HL-60/S4 (cell line): Measurements from ENCODE around the gene TGFBR2.
"Not testable (repeated sequence)": the region's sequence is repeated elsewhere in the genome, so short reads cannot be mapped to it uniquely, and the experiment has no call there.

Source experiments
- in situ Hi-C: fragments of 300-500 bp; cut with MboI; formaldehyde crosslinking; loops from 2 replicates; pipeline ENCODE4 v1.14.3; 2022; ENCODE audit warnings: low sequenced_read_pairs

TGFBR2 gene

DNA sequence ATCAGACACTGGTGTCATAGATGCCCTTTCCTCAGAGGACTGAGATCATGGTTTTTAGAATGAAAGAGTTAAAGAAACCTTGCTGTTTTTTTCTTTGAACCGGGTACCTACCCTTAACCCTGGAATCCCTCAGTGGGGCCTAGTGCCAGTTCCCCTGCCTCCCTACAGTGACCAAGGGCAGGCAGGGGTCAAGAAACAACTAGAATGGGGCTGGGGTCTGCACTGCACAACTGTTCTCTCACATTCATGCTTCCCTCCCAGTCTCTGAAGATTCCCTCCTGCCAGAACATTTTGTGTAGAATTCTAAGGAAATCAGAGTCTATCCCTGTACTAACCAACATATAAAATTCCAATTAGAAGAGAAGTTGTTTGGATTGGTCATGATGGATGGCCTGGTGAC, 47.9 kb downstream of the TGFBR2 start:
- in situ Hi-C loops = no loop called here

DNA sequence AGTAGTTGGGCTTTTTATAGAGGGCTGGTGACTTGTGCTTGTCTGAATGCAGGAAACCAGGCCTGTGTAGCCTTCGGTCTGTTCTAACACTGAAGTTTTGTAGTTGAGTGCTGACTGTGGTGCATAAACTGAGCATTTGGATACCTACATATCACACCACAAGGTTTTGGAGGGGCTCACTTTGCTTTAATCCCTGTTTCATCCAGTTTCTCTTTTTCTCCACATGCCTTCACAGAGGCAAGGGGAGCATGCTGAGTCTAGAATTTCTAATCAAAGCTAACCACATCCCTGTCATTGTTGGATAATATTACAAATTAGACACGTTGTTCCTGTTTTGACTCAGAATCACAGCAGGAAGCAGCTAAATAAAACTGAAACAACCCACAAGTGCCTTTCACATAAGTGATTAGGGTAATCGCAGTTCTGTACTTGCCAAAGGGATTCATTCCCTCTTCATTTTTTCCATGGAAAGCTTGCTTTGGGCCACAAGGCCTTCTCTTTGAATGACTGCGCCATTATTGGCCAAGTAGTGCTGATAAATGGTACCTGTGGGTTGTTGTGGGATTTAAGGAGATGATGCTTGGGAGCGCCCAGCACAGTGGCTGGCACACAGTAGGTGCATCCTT, 48.9 kb downstream of the TGFBR2 start:
- in situ Hi-C loops = no loop called here

DNA sequence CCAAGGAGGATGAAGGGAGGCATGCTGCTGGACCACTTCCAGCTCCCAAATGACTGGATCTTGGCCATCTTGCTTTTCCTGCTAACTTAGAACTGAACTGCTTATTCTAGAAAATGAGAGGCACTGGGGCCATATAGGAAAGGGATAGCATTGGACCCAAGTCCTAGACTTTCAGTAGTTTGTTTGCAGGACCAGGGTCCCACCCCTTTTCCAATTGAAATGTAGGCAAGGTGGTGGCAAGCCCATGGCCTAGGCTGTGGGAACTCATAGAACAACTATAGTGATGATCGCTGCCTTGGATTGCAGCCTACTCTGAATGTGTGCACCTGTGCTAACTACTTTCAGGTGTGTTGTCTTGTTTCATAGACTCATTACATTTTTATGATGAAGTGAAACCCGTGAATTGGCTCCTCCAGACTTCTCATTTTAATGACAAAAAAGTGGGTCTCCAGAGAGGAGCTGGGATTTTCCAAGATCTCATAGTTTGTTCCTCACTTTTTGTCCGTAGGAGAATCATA, 50.3 kb downstream of the TGFBR2 start:
- in situ Hi-C loops = no loop called here

DNA sequence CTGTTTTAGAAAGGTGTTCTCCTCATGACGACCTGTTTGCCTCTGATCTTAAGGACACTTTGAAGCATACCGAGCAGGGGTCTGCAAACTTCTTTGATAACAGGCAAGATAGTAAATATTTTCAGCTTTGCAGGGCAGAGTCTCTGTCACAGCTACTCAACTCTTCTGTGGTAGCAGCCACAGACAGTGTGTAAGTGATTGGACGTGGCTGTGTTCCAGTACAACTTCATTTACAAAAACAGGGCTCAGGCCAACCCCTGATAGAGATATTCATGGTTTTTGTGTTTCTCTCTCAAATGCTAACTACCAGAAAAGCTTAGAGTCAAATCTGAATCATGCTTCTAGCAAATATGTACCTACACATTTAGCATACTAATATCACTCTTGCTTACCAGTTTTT, 51.5 kb downstream of the TGFBR2 start:
- in situ Hi-C loops = no loop called here

DNA sequence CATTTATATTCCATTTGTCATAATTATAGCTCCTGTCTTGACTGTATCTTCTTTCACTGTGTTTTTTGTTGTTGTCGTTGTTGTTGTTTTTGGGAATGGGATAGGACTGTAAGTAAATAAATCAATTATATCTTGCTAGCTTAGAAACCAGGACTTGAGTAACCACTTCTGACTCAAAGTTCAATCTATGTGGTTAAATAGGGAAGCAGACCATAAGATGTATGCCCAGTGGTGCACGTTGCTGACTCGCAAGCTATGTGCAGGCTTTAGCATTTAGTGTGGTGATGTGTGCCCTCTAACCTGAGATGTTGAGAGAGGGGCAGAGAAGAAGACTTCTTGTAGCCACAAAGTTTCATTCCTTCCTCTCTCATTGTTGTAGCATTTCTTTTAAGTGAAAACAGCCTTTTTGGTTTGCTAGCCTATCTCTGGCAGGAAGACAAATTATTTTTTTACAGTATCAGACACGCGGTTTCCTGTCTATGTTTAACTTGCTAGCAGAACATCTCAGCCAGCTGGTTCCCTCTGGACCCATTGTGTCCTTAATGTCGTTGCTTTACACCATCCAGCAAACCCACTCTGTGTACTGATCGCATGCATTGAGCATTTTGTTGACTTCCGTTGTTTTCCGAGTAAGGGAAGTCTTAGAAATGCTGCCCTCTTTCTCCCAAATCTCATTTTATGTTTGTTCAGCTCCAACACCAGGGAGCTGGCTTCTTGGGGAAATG, 52.1 kb downstream of the TGFBR2 start:
- in situ Hi-C loops = no loop called here

DNA sequence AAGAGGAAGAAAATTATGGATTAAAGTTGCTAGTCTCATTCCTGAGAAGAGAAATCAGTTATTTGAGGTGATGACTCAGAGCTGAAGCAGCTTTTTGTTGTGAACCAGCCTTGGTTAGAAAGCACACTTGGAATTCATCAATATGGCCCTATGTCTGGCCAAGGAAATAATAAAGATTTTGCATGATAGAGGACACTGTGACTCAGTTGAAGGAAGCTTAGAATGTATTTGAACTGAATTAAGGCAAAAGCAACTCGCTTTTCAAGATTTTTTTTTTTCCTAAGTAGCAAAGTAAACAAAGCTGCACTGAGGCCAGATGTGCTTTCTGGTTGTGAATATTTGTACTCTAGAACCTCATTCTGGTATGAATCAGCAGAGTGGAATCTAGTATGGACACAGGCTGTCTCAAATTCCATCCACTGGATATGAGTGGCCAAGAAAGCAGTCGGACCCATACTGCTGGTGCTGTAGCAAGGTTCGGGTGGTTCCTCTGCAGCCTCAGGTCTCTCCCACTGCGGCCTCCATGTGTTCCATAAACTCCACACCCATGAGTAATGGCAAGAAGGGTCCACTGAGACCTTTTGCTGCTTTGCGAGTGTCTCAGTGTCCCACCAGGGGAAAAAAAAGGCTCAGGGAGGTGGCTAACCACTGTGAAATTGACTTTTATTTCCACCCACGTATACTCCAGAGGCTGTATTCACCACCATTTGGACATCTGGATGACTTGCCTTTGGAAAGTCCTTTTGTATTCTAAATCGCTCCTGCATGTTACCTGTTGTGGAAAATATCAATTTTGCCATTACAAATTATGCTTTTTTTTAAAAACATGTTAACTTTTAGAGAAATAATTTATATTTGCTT, 53.1 kb downstream of the TGFBR2 start:
- in situ Hi-C loops = no loop called here

DNA sequence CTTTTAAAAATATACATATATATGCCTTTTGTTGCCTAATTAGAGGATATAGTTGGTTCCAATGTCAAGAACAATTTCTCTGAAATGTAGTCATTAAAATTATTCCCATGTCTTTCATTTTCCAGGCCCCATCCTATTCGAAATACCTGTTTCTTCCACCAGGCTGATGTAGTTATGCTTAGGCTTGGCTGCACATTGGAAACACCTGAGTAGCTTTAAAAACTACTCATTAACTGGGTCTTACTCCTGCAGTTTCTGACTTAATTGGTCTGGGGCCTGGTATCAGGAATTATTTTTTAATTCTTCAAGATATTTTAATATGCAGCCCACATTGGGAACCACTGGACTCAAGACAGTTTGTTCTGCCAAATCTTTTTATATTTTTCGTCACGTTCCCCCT, 53.7 kb downstream of the TGFBR2 start:
- in situ Hi-C loops = no loop called here

DNA sequence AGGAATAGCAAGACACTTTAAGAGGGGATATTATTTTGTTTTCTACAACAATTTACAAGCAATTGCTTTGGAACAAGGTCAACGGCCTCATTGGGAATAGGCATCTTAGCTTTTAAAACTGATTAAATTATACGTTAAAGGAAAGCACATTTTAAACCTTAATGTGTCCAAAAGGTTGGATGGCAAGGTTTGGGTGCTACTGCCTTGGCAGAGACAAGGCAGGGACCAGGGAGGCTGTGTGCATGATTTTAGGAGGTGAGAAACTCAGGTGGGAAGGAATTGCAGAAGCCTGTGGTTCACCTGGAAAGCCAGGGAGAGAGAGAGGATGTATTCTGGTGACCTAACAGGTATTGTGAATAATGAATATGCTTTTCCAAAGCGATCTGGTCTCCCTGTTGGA, 54.3 kb downstream of the TGFBR2 start:
- in situ Hi-C loops = no loop called here

DNA sequence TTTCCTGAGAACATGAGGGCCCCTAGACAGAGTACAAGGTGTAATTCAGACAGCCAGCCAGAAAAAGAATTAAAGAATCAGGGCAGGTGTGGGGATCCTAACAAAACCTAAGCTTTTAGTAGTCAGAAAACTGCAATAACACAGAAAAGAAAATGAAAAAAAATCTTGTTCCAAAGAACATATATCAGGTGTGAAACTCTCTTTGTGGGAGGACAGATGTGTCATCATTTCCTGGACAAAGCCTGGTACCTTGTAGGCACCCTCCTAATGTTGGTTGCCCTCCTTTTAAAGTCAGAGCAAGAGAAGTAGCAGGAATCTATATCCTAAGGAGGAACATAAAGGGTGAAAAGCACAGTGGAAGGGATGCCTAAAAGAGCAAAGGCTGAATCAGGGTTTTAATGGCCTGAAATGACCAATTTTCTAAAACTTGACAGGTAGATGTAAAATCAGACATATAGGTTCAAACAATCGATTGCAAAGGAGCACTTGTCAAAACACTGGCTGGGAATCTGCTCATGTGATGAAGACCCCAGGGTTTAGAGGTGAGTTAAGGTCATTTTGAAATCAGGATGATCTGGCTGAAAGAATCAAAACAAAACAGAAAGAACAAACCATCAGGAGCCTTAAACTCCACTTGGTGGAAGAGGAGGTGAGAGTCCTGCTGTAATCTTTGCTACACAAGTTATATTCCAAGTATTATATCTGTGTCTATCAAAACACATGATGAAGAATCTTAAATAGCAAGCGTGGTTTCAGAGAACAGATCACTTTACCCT, 54.9 kb downstream of the TGFBR2 start:
- in situ Hi-C loops = no loop called here

DNA sequence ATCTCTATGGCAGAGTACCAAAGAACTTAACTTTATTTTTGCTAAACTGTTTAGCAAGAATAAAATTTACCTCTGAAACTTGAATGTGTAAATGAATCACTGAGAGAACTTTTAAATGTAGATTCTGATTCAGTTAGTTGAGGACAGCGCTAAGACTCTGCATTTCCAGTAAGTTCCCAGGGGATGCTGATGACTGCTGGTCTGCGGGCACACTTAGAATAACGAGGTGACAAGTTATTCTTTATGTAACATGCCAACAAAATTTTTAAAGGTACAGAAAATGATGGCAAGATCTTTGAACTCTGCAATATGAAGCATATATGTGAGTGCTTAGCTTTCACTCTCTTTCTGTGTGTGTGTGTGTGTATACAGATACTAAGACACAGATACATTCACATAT, 56.4 kb downstream of the TGFBR2 start:
- in situ Hi-C loops = no loop called here

DNA sequence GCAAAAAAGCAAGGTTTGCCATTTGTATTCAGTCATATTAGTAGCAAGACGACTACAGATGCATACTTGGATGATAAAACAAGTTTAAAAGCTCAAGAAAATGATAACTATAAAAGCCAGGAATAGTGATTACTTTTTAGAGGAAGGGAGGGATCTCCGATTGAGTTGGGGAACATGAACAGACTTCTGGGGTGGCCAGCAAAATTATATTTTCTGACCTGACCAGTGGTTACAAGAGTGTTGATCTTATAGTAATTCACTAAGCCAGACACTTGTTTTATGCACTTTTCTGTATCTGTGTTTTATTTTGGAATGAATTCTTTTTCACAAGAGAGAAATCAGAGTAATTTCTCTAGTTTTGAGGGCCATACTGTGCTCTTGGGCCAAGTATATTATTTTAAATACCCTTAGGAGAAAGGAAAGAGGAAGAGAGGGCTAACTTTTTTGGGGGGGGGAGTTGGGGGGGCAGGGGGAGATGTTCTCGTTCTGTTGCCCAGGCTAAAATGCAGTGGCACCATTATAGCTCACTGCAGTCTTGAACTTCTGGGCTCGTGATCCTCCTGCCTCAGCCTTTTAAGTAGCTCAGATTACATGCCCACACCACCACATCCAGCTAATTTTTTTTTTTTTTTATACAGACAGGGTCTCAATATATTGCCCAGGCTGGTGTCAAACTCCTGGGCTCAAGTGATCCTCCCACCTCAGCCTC, 57.3 kb downstream of the TGFBR2 start:
- in situ Hi-C loops = no loop called here

DNA sequence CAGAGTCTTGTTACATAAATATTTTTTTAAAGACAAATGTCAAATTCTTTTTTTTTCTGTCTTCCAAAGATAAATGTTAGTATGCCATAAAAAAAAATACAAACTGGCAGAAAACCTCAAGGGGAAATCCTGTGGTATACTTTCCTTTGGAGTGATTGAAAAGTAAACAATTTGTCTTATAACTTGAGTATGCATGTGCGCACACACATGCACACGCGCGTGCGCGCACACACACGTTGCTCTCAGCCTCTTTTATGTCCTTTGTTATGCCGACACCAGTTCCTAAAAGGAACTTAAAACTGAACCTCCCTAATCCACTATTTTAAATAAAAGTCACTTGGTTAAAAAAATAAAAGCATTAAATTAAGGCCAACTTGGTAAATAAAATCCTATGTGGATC, 58.1 kb downstream of the TGFBR2 start:
- in situ Hi-C loops = no loop called here

DNA sequence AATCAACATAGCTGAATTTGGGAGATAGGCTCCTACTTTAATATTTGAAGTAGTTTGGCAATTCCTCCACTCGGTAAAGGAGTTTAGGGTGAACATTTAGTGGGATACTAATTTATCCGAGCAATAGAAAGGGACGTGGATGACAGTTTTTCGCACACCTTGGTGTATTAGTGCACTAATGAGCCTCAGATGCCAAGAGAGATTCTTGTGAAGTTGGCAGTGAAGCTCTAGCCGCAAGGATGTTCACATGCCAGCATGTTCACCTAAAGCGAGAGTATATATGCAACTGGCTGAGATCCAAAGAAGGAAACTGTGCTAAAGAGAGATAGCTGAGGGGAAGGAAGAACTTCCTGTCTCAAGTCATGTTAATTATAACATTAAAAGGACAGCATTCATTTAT, 58.5 kb downstream of the TGFBR2 start:
- in situ Hi-C loops = no loop called here

DNA sequence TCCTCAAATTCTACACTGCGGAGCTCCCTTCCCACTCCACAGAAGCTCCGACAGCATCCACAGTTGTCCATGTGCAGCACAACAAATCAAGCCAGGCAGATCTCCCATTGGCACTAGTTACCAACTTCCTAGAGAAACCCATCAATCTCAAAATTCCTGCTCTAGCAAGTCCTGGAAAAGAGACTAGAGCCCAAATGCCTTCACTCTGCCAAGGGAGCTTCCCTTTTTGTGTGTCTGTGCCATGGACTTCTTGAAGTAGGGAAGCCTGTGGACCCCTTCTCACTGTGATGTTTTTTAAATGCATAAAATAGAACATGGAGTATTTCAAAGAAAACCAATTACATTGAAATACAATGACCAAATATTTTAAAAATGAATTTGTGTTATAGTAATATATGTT, 59.1 kb downstream of the TGFBR2 start:
- in situ Hi-C loops = no loop called here

DNA sequence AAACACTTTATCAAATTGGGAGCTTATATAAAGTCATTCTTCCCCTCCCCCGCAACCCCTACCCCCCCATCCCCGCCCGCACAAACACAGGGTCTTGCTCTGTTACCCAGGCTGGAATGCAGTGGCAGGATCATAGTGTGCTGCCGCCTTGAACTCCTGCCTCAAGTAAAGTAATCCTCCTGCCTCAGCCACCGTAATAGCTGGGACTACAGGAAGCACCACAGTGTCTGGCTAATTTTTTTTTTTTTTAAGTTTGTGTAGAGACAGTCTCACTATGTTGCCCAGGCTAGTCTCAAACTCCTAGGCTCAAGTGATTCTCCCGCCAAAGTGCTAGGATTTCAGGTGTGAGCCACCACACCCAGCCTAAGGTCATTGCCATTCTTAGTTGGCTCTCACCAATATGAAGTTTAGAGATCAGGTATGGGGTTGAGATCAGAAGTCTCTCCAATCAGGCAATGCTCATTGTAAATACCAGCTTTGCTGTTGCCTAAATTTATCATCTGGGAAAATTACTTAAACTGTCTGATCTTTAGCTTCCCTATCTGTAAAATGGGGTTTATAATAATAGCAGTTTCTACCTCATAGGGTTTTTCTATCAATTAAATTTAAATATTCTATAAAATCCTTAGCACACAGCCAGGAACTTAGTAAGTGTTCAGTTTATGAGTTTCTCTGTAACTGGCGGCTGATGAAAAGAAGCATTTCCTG, 60.3 kb downstream of the TGFBR2 start:
- in situ Hi-C loops = no loop called here

DNA sequence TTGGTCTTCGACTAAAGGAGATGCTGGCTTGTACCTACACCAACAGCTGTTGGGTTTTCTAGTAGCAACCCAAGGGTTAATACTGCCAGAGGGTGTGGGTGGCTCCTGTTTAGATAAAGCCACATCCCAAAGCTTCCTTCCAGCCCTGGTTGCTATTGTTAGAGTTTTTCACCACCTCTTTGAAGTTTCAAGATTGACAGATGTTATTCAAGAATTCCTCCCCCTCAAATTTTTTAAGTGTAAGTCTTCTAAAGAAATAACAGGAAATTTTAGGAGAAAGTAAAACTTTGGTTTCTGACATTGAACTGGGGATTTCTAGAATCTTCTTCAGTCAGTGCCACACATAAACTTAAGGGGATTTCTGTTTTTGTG, 60.9 kb downstream of the TGFBR2 start:
- in situ Hi-C loops = no loop called here

DNA sequence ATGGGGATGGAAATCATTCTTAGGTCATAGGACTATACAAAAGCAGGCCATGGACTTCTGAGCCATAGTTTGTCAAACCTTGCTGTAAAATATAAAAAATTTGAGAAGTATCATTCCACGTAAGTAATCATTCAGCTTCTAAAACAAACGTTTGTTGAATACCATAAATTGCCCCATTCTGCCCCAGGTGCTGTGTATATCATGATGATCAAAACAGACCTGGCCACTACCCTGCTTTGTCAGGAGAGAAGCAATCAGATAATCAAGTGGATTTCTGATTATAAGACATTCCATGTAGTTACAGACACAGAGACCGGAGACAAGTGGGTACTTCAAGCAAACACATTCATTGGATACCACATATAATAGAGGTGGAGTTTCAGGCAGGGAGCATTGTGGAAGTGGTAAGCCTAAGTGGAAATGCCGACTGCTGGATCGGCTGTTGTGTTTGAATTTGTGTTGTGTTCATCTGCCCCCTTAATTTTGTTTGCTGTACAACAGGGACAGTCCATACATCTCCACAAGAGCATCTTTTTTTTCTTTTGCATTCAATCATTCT, 61.7 kb downstream of the TGFBR2 start:
- in situ Hi-C loops = no loop called here

DNA sequence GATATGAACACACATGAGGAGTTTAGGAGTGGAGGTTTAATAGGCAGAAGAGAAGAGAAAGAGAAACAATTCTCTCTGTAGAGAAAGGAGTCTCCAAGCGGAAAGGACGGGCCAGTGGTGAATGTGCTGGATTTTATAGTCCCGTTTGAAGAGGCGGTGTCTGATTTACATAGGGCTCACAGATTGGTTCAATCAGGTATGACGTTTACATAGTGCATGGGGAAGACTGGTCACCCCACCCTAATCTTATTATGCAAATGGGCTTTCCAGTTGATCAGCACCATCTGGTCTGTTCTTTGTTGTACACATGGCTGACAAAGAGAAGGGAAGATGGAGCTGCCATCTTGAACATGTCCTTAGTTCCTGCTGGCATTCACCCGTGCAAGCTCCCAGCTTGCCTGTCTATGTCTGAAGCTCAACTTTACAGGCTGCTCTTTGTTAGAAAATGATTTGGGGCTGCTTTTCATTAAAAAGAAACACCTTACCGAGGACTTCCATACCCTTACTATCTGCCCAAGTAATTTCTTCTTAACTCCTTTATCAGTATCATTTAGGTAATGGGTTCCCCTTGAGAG, 63.0 kb downstream of the TGFBR2 start:
- in situ Hi-C loops = not testable (repeated sequence)

DNA sequence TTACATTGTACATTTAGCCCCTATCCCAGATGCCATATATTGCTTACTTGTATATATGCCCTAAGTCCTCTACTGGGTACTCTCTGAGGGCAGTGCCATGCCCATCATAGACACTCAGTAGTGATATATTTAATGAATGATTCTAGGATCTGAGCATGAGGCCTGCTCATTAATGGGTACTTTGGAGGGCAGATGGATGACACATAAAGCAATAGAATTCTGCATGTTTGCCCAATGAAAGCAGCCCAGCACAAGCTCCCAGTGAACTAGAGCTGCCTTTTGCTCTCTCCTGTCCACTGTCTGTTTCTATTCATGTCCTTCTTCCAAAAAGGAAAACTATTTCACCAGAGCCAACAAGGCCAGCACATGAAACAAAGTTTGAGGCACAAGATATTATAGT, 63.9 kb downstream of the TGFBR2 start:
- in situ Hi-C loops = no loop called here
